GM12878 (cell line): Measurements from ENCODE around the gene ZNF212. TPM values are rescaled to one million over a fixed set of nuclear protein-coding genes. Genes with fewer than 3 reads are reported as not detected.

Experiments used
- ATAC-seq: fragments of 200-7000 bp; cut with Tn5 transposase; 3 replicates; pipeline ENCODE4 v1.9.1; 2020; ENCODE audit warnings: mild to moderate bottlenecking, moderate library complexity
- BruUV-seq: library from RNA; stranded (reverse); fragments of 400-500 nt; replicated peaks from 2 replicates; lab custom pipeline; 2021; lab: Mats Ljungman, UMichigan
- CTCF ChIA-PET: fragments of 300-600 bp; sonication (Branson Sonifier 250); formaldehyde crosslinking; extraction: SDS; loops from one replicate; lab custom pipeline; 2021; ENCODE audit warnings: inconsistent platforms; lab: Yijun Ruan, JAX
- POLR2A ChIA-PET: fragments of 350-600 bp; formaldehyde crosslinking; extraction: SDS; loops from one replicate; lab custom pipeline; 2021; ENCODE audit warnings: inconsistent platforms; lab: Charles Lee
- RAD21 ChIA-PET: fragments of 300-600 bp; sonication (Branson Sonifier 250); formaldehyde crosslinking; loops from one replicate; lab custom pipeline; 2023; ENCODE audit warnings: antibody characterized with exemption; ENCODE audit not compliant: unreplicated experiment; lab: Charles Lee
- SMC1A ChIA-PET: fragments of 300-600 bp; sonication (Branson Sonifier 250); formaldehyde crosslinking; loops from one replicate; lab custom pipeline; 2023; ENCODE audit not compliant: unreplicated experiment, uncharacterized antibody; lab: Charles Lee
- DNase-seq: peaks from one replicate; pipeline ENCODE4 v3.0.0-alpha.2; 2011; ENCODE audit warnings: low read depth, low spot score
- FAIRE-seq: peaks from 3 replicates; lab custom pipeline; 2011; peaks lifted over from hg19 to GRCh38; lab: Jason Lieb, UNC
- H2AFZ ChIP-seq: 2 replicates; pipeline ENCODE4 v1.6.0; 2011; ENCODE audit warnings: low read depth, low read length, control low read depth; ENCODE audit not compliant: control insufficient read depth
- H3K27ac ChIP-seq: 2 replicates; pipeline ENCODE4 v1.5.1; 2011; ENCODE audit warnings: control low read depth; ENCODE audit not compliant: control insufficient read depth, insufficient read depth
- H3K27me3 ChIP-seq, 2 experiments: replicated peaks in 1 of 2; 2 replicates each; pipeline versions ENCODE4 v1.6.0 to v1.6.1; 2011; ENCODE audit warnings: low read length in 1 of 2; ENCODE audit not compliant: control insufficient read depth in 2 of 2, insufficient read depth in 2 of 2
- H3K36me3 ChIP-seq, 2 experiments: 2 replicates each; pipeline ENCODE4 v1.5.1; 2011; ENCODE audit warnings: low read length in 1 of 2; ENCODE audit not compliant: control insufficient read depth in 2 of 2, insufficient read depth in 2 of 2
- H3K4me1 ChIP-seq: 2 replicates; pipeline ENCODE4 v1.6.1; 2011; ENCODE audit warnings: mild to moderate bottlenecking, low read length, moderate library complexity, mixed read lengths; ENCODE audit not compliant: control insufficient read depth, insufficient read depth
- H3K4me2 ChIP-seq: 2 replicates; pipeline ENCODE4 v1.6.0; 2011; ENCODE audit warnings: control low read depth; ENCODE audit not compliant: control insufficient read depth, insufficient read depth
- H3K4me3 ChIP-seq: fragments of 200-600 bp; sonication (generic); 2 replicates; pipeline ENCODE4 v1.5.1; 2016
- H3K79me2 ChIP-seq: 2 replicates; pipeline ENCODE4 v1.6.0; 2011; ENCODE audit warnings: low read length; ENCODE audit not compliant: control insufficient read depth, insufficient read depth
- H3K9ac ChIP-seq: 2 replicates; pipeline ENCODE4 v1.8.0; 2011; ENCODE audit warnings: low read length, control low read depth, mixed read lengths; ENCODE audit not compliant: control insufficient read depth, insufficient read depth
- H3K9me3 ChIP-seq: replicated peaks from 3 replicates; pipeline ENCODE4 v1.5.1; 2011; ENCODE audit warnings: mild to moderate bottlenecking, low read length; ENCODE audit not compliant: control insufficient read depth, insufficient read depth
- H4K20me1 ChIP-seq: 2 replicates; pipeline ENCODE4 v1.6.0; 2011; ENCODE audit not compliant: control insufficient read depth, insufficient read depth
- LARP7 ChIP-seq: fragments of 450-650 bp; IDR thresholded peaks from 2 replicates; pipeline ENCODE4 v1.6.1; 2017; ENCODE audit warnings: mild to moderate bottlenecking
- MEF2A ChIP-seq: IDR thresholded peaks from 2 replicates; pipeline ENCODE4 v1.6.1; 2011; ENCODE audit warnings: low read depth, mild to moderate bottlenecking, low read length, moderate library complexity; ENCODE audit not compliant: insufficient read depth
- SMC3 ChIP-seq: IDR thresholded peaks from 2 replicates; pipeline ENCODE4 v1.6.1; 2011; ENCODE audit warnings: low read length, improper control_type of control experiment, borderline replicate concordance
- SUPT20H ChIP-seq: IDR thresholded peaks from 2 replicates; pipeline ENCODE4 v1.6.1; 2011; ENCODE audit warnings: low read depth, mild to moderate bottlenecking, low read length, moderate library complexity, borderline replicate concordance; ENCODE audit not compliant: control insufficient read depth
- WGBS: methylation state at CpG from one replicate; pipeline ENCODE4 v1.1.6; 2016; ENCODE audit warnings: low lambda C conversion rate; ENCODE audit not compliant: insufficient replicate concordance, insufficient coverage; ENCODE audit errors: missing lambda C conversion rate; 5-methylcytosine and 5-hydroxymethylcytosine counted together
- in situ Hi-C: fragments of 300-500 bp; cut with MboI; formaldehyde crosslinking; loops from 9 replicates; pipeline ENCODE4 v1.14.3; 2018; ENCODE audit warnings: mixed read lengths
- intact Hi-C: fragments of 100-400 bp; cut with micrococcal nuclease; formaldehyde crosslinking; loops from one replicate; pipeline ENCODE4 v1.14.2; 2022; ENCODE audit not compliant: unreplicated experiment
- polyA plus RNA-seq, 11 experiments: library from polyadenylated mRNA; depleted of rRNA in 4 of 11; unstranded in 6 of 11; stranded (reverse) in 5 of 11; fragments of >200 nt; fragmentation: Nextera tagmentation in 4 of 11; fragmentation: Illumina TruSeq in 1 of 11; extraction: Ambion mirVana in 4 of 11; extraction: Trizol in 1 of 11; gene quantifications; 1 replicate in 1 of 11; 2 replicates in 10 of 11; pipeline versions ENCODE4 v1.2.1 to v1.2.3, GENCODE V29; 2011 to 2016; ENCODE audit warnings: inconsistent platforms in 2 of 11, missing spikeins in 2 of 11, low read depth in 1 of 11
- total RNA-seq, 4 experiments: library from RNA; depleted of rRNA in 3 of 4; stranded (reverse); fragments of >200 nt in 3 of 4; fragmentation: Illumina TruSeq in 1 of 4; extraction: Trizol in 1 of 4; gene quantifications; 2 replicates each; pipeline versions ENCODE4 v1.2.1 to v1.2.3, GENCODE V29; 2013 to 2021
- TF ChIP-seq, protein P1 (sequence below): fragments of 450-650 bp; formaldehyde crosslinking; IDR thresholded peaks from 2 replicates; pipeline ENCODE4 v1.4.0; 2020; ENCODE audit warnings: mild to moderate bottlenecking, moderate library complexity
- TF ChIP-seq, protein P2 (sequence below): IDR thresholded peaks from 2 replicates; pipeline ENCODE4 v1.6.1; 2011; ENCODE audit warnings: low read depth, low read length, improper control_type of control experiment, borderline replicate concordance

ZNF212 gene
- total and polyA plus RNA-seq, 10 of the 15 experiments (the other 5 are each of a cell fraction or from before 2014, with no cell fraction given) = 1.2 to 11.6 (median 5.4) TPM

DNA sequence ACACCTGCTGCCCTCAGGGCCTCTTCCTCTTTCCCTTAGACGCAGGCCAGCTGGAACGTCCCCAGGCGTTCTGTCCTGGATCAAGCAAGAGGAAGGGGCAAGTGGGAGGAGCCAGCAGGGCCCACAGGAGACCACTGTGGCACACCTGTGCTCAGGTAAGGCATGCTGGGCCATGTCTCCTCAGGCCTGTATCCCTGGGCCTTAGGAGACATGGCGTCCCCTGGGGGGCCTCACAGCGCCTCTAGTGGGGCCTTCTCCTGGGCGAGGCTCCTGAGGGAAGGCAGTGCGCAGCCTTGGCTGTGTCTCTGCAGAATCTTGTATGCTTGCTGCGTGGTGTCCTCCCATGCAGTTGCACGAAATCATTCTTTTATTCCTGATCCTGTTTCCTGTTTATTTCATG, 53.9 kb downstream of the ZNF212 start:
- TF ChIP-seq, protein P1, sequence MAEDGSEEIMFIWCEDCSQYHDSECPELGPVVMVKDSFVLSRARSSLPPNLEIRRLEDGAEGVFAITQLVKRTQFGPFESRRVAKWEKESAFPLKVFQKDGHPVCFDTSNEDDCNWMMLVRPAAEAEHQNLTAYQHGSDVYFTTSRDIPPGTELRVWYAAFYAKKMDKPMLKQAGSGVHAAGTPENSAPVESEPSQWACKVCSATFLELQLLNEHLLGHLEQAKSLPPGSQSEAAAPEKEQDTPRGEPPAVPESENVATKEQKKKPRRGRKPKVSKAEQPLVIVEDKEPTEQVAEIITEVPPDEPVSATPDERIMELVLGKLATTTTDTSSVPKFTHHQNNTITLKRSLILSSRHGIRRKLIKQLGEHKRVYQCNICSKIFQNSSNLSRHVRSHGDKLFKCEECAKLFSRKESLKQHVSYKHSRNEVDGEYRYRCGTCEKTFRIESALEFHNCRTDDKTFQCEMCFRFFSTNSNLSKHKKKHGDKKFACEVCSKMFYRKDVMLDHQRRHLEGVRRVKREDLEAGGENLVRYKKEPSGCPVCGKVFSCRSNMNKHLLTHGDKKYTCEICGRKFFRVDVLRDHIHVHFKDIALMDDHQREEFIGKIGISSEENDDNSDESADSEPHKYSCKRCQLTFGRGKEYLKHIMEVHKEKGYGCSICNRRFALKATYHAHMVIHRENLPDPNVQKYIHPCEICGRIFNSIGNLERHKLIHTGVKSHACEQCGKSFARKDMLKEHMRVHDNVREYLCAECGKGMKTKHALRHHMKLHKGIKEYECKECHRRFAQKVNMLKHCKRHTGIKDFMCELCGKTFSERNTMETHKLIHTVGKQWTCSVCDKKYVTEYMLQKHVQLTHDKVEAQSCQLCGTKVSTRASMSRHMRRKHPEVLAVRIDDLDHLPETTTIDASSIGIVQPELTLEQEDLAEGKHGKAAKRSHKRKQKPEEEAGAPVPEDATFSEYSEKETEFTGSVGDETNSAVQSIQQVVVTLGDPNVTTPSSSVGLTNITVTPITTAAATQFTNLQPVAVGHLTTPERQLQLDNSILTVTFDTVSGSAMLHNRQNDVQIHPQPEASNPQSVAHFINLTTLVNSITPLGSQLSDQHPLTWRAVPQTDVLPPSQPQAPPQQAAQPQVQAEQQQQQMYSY (CRISPR knock-in tag) = no peak
- TF ChIP-seq LARP7 (no peak), SUPT20H (no peak), SMC3 (no peak), MEF2A (no peak)
- TF ChIP-seq, protein P2, sequence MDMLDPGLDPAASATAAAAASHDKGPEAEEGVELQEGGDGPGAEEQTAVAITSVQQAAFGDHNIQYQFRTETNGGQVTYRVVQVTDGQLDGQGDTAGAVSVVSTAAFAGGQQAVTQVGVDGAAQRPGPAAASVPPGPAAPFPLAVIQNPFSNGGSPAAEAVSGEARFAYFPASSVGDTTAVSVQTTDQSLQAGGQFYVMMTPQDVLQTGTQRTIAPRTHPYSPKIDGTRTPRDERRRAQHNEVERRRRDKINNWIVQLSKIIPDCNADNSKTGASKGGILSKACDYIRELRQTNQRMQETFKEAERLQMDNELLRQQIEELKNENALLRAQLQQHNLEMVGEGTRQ = no peak
- FAIRE-seq = no peak

More for the DNA sequence above, 53.9 kb downstream of the ZNF212 start:
- DNase-seq (no peak), ATAC-seq (no peak)
- H4K20me1 ChIP-seq = no peaks in the 10 kb centered on the region
- BruUV-seq = no TSS peak
- no peak overlapping the region for H3K4me3 ChIP-seq
- H3K4me1 ChIP-seq = no peaks in the 10 kb centered on the region
- peaks cover 0 to 1% of the 10 kb centered on the region in 2 experiments; a peak in 1 of 4 replicates for H3K36me3 ChIP-seq
- POLR2A ChIA-PET = no interaction called here
- WGBS = 63% methylated on average over 9 of the region's 9 CpGs
- no peak overlapping the region for H3K9ac ChIP-seq
- H3K79me2 ChIP-seq = no peaks in the 10 kb centered on the region
- RAD21 ChIA-PET = no interaction called here
- H3K4me2 ChIP-seq = no peak overlapping the region
- H3K27me3 ChIP-seq = no peaks in the 10 kb centered on the region
- SMC1A ChIA-PET = no interaction called here
- no peak overlapping the region for H2AFZ ChIP-seq
- H3K9me3 ChIP-seq = no peaks in the 10 kb centered on the region; the same call in 2 of the 3 replicates
- in situ Hi-C loops = no loop called here
- CTCF ChIA-PET = no interaction called here
- no peak overlapping the region for H3K27ac ChIP-seq
- intact Hi-C loops = no loop called here
